CD4-positive, alpha-beta T cell treated with Interferon alpha-2 for 1 hour (primary cell): ENCODE data around the gene IKBKG.
"Not testable (repeated sequence)": the region's sequence is repeated elsewhere in the genome, so short reads cannot be mapped to it uniquely, and the experiment has no call there.

ENCODE experiments used
- DNase-seq, 2 donors: peaks; one replicate each; pipeline ENCODE4 v3.0.0-alpha.2; 2020 to 2022

IKBKG gene

GRCh38 chrX:154607976-154608375 lies 60.6 kb downstream of the IKBKG start:
- DNase-seq: not testable (repeated sequence)

DNA sequence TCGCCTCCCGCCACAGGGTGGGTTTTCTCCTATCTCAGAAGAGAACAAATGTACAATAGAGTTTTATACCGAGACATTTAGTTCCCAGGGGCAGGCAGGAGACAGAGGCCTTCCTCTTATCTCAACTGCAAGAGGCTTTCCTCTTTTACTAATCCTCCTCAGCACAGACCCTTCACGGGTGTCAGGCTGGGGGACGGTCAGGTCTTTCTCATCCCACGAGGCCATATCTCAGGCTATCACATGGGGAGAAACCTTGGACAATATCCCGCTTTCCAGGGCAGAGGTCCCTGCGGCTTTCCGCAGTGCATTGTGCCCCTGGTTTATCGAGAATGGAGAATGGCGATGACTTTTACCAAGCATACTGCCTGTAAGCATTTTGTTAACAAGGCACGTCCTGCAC lies 61.4 kb downstream of the IKBKG start:
- DNase-seq: not testable (repeated sequence)

GRCh38 chrX:154611146-154611545 lies 63.7 kb downstream of the IKBKG start:
- not testable (repeated sequence) for DNase-seq

GRCh38 chrX:154613586-154613985 lies 66.2 kb downstream of the IKBKG start:
- DNase-seq: not testable (repeated sequence)
